Motor neuron (in vitro differentiated cells): ENCODE results near the gene FRMD4A. TPM values are rescaled to one million over a fixed set of nuclear protein-coding genes. Genes with fewer than 3 reads are reported as not detected.

ENCODE experiments used
- ATAC-seq, 8 experiments: fragments of 200-7000 bp; cut with Tn5 transposase; replicated peaks in 6 of 8; 2 replicates each; pipeline ENCODE4 v1.8.0; 2021; ENCODE audit warnings: mild to moderate bottlenecking in 8 of 8, moderate library complexity in 8 of 8
- H3K27ac ChIP-seq, 2 donors: fragments of 250-450 bp; sonication (Bioruptor Pico); 2 replicates each; pipeline ENCODE4 v1.9.0; 2021; ENCODE audit warnings: antibody characterized with exemption in 2 of 2, mild to moderate bottlenecking in 2 of 2, moderate library complexity in 1 of 2
- H3K4me1 ChIP-seq, 2 donors: fragments of 250-450 bp; sonication (Bioruptor Pico); replicated peaks in 1 of 2; 2 replicates each; pipeline ENCODE4 v1.6.1; 2021; ENCODE audit warnings: antibody characterized with exemption in 2 of 2, mild to moderate bottlenecking in 2 of 2, moderate library complexity in 1 of 2
- H3K4me3 ChIP-seq, 5 donors: fragments of 250-450 bp; sonication (Bioruptor Pico); 2 replicates each; pipeline ENCODE4 v1.9.0; 2021; ENCODE audit warnings: antibody characterized with exemption in 5 of 5, mild to moderate bottlenecking in 5 of 5, moderate library complexity in 4 of 5
- WGBS, 10 experiments: fragments of 450-650 bp; shearing (Covaris generic); methylation state at CpG; one replicate each; pipeline ENCODE4 v1.0.0; 2022; 5-methylcytosine and 5-hydroxymethylcytosine counted together
- in situ Hi-C, 9 experiments: fragments of 400-800 bp; cut with MboI; loops; one replicate each; pipeline ENCODE4 v1.15.0; 2021; ENCODE audit warnings: low sequenced_read_pairs in 9 of 9, low pct_unique_long_range_greater_than_20kb in 2 of 9; ENCODE audit not compliant: unreplicated experiment in 9 of 9
- total RNA-seq, 8 experiments: library from RNA; unstranded; fragments of 300-600 nt; gene quantifications; 2 replicates each; pipeline versions ENCODE4 v1.2.3 to v1.2.4, GENCODE V29; 2022

FRMD4A gene
- total RNA-seq, 8 experiments from 2014 or later = 18.6 to 87.3 (median 44.5) TPM

DNA sequence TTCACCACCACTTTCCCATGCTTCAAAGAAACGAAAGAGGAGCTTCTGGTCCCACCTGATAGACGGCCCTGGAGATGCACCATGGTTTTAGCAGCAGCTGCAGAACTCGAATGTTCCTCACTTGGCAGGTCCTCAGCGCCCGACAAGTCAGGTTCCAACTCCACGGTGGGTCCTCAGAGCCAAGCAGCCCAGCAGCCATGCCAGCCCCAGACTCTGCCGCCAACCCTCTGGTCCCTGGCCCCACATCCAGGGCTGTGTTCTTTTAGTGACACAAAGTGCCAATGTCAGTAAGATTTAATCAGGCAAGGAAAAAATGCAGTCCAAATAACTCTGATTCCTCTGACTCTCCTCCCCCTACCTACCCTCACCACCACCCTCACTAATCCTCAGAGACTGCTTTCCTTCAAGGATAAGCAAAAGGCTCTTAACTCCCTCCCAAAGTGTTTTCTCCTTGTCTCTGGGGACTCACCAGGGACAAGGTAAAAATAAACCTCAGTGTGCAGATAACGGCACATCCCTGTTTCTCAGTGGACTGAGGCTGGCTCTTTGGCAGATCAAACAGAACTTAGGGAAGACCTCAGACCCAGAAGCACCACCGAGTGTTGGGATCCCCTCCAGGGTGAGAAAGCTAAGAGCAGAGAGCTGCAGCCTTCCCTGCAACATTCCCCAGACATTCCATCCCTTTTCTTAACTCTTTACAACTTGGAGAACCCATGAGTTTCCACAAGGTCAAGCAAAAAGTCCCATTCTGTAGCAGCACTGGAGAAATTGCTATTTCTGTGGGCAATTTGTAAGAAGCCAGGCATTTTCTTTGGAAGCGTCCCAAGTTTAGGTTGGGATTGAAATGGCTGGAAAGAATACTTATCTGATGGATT lies 358.9 kb downstream of the FRMD4A start:
- Histone ChIP-seq H3K27ac (no peak overlapping the region), H3K4me3 (no peak overlapping the region), H3K4me1 (peaks cover 3 to 6% of the 10 kb centered on the region in 2 donors)
- 15 to 88% (median 79%) methylated on average over 1 to 8 of the region's 10 CpGs; no CpG with 5 or more reads in 1 of the 10 experiments for WGBS, 10 experiments
- peak in 1 of 8 experiments; percentile 32 for ATAC-seq
- in situ Hi-C loops = no loop called here

- H3K27ac ChIP-seq = no peak overlapping the region
- in situ Hi-C loops = no loop called here
- no peak overlapping the region for H3K4me3 ChIP-seq
- 20 to 100% (median 95%) methylated on average over 1 to 11 of the region's 12 CpGs; no CpG with 5 or more reads in 3 of the 10 experiments for WGBS, 10 experiments
- no peak for ATAC-seq
- peaks cover 3 to 6% of the 10 kb centered on the region in 2 donors for H3K4me1 ChIP-seq
Observed at GRCh38 chr10:13970957-13971353, 359.8 kb downstream of the FRMD4A start.

GRCh38 chr10:13970236-13970956 lies 360.3 kb downstream of the FRMD4A start:
- no peak for ATAC-seq

DNA sequence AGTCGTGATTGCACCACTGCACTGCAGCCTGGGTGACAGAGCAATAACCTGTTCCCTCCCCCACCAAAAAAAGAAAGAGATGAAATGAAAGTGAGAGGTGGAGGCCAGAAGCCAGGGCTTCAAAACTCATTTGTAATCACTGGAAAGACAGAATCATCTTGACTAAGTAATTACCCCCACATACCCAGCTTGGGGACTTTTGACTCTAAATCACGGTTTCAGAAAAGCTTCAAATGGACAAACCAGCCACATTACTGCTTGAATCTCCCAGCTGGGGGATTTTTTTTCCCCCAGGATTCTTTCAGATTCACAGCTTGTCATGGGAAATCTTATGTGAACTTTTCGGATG lies 361.0 kb downstream of the FRMD4A start:
- peaks cover 3 to 6% of the 10 kb centered on the region in 2 donors for H3K4me1 ChIP-seq
- in situ Hi-C loops = no loop called here
- no peak overlapping the region for H3K27ac ChIP-seq
- 85 to 100% (median 94%) methylated on average over 1 to 3 of the region's 3 CpGs; no CpG with 5 or more reads in 3 of the 10 experiments for WGBS, 10 experiments
- no peak for ATAC-seq
- H3K4me3 ChIP-seq = no peak overlapping the region

More at GRCh38 chr10:13970236-13970956, 360.3 kb downstream of the FRMD4A start:
- Histone ChIP-seq H3K4me1 (peaks cover 3 to 6% of the 10 kb centered on the region in 2 donors), H3K27ac (no peak overlapping the region), H3K4me3 (no peak overlapping the region)
- WGBS, 10 experiments = 81 to 100% (median 93%) methylated on average over 1 to 10 of the region's 18 CpGs; no CpG with 5 or more reads in 2 of the 10 experiments
- in situ Hi-C loops = no loop called here

GRCh38 chr10:13969118-13969791 lies 361.5 kb downstream of the FRMD4A start:
- ATAC-seq = no peak
- WGBS, 10 experiments = 80 to 100% (median 96%) methylated on average over 1 to 9 of the region's 12 CpGs; no CpG with 5 or more reads in 2 of the 10 experiments

DNA sequence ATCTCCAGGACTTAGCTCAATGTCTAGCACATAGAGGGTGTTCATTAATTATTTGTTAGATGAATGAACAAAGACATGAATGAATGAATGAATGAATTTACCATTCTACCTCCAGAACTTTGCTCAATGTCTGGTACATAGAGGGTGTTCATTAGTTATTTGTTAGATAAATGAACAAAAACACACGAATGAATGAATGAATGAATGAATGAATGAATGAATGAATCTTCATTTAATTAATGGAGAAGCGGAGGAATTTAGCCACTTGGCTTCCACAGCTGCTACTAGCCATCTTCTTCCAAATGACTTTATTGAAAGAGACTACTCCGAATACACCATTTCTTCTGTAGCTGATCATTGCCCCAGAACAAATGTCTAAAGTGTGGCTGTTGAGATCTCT lies 368.9 kb downstream of the FRMD4A start:
- in situ Hi-C loops = no loop called here
- WGBS, 10 experiments = 50 to 100% (median 95%) methylated on average over 1 to 3 of the region's 3 CpGs

More at GRCh38 chr10:13969118-13969791, 361.5 kb downstream of the FRMD4A start:
- peaks cover 3 to 6% of the 10 kb centered on the region in 2 donors for H3K4me1 ChIP-seq
- H3K4me3 ChIP-seq = no peak overlapping the region
- in situ Hi-C loops = no loop called here
- H3K27ac ChIP-seq = no peak overlapping the region

DNA sequence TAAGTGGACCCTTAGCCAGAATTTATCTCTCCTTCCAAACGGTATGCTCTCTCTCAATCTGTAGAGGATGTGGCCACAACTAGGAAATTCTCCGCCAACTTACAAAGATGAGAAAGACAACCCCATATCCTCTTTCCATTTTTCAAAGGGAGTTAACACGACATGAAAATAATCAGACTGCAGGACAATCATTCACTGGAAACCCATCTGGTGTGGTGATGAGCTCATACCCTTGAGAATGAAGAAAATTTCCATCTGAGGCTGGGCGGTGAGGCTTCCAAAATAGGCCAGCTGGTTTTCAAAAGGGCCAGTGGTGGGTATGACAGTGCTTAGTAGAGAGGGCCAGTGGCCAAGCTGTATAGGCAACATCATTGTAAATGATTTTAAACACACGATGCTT lies 369.6 kb downstream of the FRMD4A start:
- no peak overlapping the region for H3K4me3 ChIP-seq
- H3K4me1 ChIP-seq = peaks cover 7 to 8% of the 10 kb centered on the region in 2 donors
- peak; percentile 72 to 96 (median 87) for ATAC-seq
- in situ Hi-C loops = no loop called here
- H3K27ac ChIP-seq = no peak overlapping the region
- WGBS, 10 experiments = 2 to 82% (median 59%) methylated on average over 1 to 5 of the region's 5 CpGs; no CpG with 5 or more reads in 1 of the 10 experiments

More for the DNA sequence above, 368.9 kb downstream of the FRMD4A start:
- peaks cover 7 to 8% of the 10 kb centered on the region in 2 donors for H3K4me1 ChIP-seq
- no peak for ATAC-seq
- no peak overlapping the region for H3K27ac ChIP-seq
- H3K4me3 ChIP-seq = no peak overlapping the region

DNA sequence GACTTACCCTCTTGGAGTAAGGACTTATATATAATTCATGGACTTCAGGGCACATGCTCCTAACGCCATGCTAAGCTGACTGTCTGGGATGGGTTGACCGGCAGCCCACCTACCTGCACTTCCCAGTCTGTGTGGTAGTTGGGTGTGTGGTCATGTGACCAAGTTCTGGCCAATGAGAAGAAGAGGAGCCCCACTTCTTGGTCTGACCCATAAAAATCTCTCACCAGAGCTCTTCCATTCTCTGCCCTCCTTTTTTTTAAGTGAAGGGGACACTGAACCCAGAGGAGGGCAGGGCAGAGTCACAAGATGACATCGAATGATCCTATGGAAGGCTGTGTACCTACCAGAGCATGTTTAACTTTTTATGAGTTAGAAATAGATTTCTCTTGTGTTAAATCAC lies 370.1 kb downstream of the FRMD4A start:
- WGBS, 10 experiments = 50 to 100% (median 87%) methylated on average over 1 to 3 of the region's 3 CpGs; no CpG with 5 or more reads in 2 of the 10 experiments
- Histone ChIP-seq H3K4me3 (no peak overlapping the region), H3K4me1 (peaks cover 7 to 8% of the 10 kb centered on the region in 2 donors), H3K27ac (no peak overlapping the region)
- peak in 1 of 8 experiments; percentile 16 for ATAC-seq
- in situ Hi-C loops = no loop called here

DNA sequence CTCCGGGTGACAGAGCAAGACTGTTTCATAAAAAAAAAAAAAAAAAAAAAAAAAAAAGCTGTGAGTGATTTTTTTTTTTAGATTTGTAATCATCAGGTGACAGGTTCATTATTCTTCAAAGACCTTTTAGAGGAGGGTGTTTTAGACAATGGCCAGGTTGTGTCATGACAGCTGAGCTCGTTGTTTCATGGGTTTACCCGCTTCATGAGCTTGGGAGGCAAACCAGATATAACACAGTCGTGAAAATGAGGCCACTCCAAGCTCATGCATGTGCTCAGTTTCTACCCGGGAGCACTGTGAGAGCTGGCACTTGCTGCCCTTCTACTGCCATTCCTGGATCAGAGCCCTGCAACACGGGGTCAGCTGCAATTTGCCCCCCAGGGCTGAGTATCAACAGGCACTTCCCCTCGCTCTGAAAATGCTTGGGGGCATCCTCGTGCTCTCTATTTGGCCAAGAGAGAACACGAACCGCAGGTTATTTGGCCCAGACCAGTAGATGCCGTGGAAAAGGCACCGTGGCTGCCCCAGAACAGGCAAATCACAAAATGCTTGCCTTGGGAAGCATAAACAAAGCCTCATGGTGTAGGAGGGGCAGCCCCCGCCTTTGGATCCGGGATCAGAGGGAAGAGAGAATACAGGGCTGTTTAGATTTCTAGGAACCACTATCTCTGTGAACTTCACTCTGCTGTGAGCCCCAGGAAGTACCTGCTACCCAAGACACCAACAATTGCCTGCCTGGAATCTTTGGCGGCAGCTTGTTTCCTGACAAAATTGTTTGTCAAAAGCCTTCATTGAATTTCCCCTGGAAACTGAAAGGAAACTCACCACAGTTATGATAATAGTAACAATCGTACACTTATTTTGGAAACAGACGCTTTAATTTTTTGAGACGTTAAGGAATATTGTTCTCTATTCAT lies 371.0 kb downstream of the FRMD4A start:
- in situ Hi-C loops = no loop called here
- no peak overlapping the region for H3K27ac ChIP-seq
- no peak for ATAC-seq
- WGBS, 10 experiments = 18 to 95% (median 90%) methylated on average over 2 to 9 of the region's 18 CpGs; no CpG with 5 or more reads in 1 of the 10 experiments
- H3K4me3 ChIP-seq = no peak overlapping the region
- H3K4me1 ChIP-seq = peaks cover 7 to 8% of the 10 kb centered on the region in 2 donors

DNA sequence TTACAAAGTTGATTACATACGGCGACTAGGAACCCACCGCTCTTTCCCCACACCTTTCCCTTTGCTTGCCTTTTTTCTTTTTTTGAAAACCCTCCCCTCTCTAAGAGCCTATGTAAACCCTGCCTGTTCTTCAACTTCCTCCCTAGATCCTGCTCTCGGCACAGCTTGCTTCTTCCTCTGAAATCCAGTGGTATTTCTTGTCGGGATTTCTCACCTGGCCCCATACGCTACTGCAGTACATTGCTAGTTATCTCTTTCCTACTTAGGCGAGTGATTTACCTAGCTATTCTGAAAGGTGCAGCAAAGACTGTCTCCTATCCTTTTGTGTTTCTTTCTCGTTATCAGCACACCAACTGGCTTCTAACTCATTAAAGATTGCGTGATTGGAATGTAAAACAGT lies 372.9 kb downstream of the FRMD4A start:
- WGBS, 10 experiments = 75 to 100% (median 92%) methylated on average over 1 to 9 of the region's 9 CpGs; no CpG with 5 or more reads in 1 of the 10 experiments
- Histone ChIP-seq H3K4me1 (peaks cover 4 to 7% of the 10 kb centered on the region in 2 donors), H3K4me3 (no peak overlapping the region), H3K27ac (no peak overlapping the region)
- ATAC-seq = no peak
- in situ Hi-C loops = no loop called here

GRCh38 chr10:13956826-13957225 lies 373.9 kb downstream of the FRMD4A start:
- Histone ChIP-seq H3K27ac (no peak overlapping the region), H3K4me1 (peaks cover 4 to 7% of the 10 kb centered on the region in 2 donors), H3K4me3 (no peak overlapping the region)
- in situ Hi-C loops = no loop called here
- whole genome bisulfite sequencing, 10 experiments = 13 to 80% (median 60%) methylated on average over 2 to 7 of the region's 8 CpGs; no CpG with 5 or more reads in 1 of the 10 experiments
- peak in 2 of 8 experiments; percentile 8 to 28 for ATAC-seq
